ENCODE results near the gene PEPD.
A peak's percentile ranks its signal among the peaks of the same experiment; 100 is the strongest.

PEPD gene

GRCh38 chr19:33441828-33442227 lies 79.8 kb downstream of the PEPD start:
- H3K4me2 ChIP-seq (ENCODE audit: insufficient read depth, low read length, poor library complexity, severe bottlenecking) = no peak overlapping the region
- no peaks in the 10 kb centered on the region for H3K79me1 ChIP-seq (ENCODE audit: low read depth, low read length)
- no peak overlapping the region for H4K91ac ChIP-seq (ENCODE audit: low read depth, low read length, poor library complexity)
- no peak overlapping the region for H3K27ac ChIP-seq (replicated peaks; ENCODE audit: low read length)
- no peak overlapping the region for H3K9ac ChIP-seq (ENCODE audit: low read depth, low read length, poor library complexity)
- no peak overlapping the region for H2BK12ac ChIP-seq (ENCODE audit: low read length)
- peaks cover 3 to 6% of the 10 kb centered on the region in 2 donors for H3K4me1 ChIP-seq (ENCODE audit: control insufficient read depth in 2 of 2, insufficient read depth in 1 of 2, low read depth in 1 of 2, low read length in 2 of 2)
- no peak overlapping the region for H3K14ac ChIP-seq (ENCODE audit: low read length)
- H3K9me3 ChIP-seq (replicated peaks in 1 of 2; ENCODE audit: control insufficient read depth in 2 of 2, insufficient read depth in 1 of 2, low read depth in 1 of 2, low read length in 2 of 2) = peaks cover 0 to 6% of the 10 kb centered on the region in 2 donors
- H3K27me3 ChIP-seq (ENCODE audit: control insufficient read depth in 3 of 3, insufficient read depth in 3 of 3, low read depth in 1 of 3, low read length in 3 of 3) = no peaks in the 10 kb centered on the region
- no peak for DNase-seq (ENCODE audit: low spot score)
- H2AK5ac ChIP-seq (ENCODE audit: low read depth, low read length) = no peak overlapping the region
- no peak overlapping the region for H4K8ac ChIP-seq (ENCODE audit: low read depth, low read length)
- H2BK120ac ChIP-seq (ENCODE audit: low read depth, low read length) = no peak overlapping the region
- H3K18ac ChIP-seq (ENCODE audit: low read length) = no peak overlapping the region
- H3K4ac ChIP-seq (ENCODE audit: low read length) = no peak overlapping the region
- peaks cover 0 to 4% of the 10 kb centered on the region in 2 donors for H3K36me3 ChIP-seq (replicated peaks in 1 of 2; ENCODE audit: control insufficient read depth in 2 of 2, insufficient read depth in 2 of 2, low read length in 2 of 2)
- no CpG with 5 or more reads among the region's 3 CpGs for WGBS, 2 donors (ENCODE audit: extremely low coverage in 2 of 2, insufficient read length in 2 of 2, insufficient replicate concordance in 1 of 2)
- no peak overlapping the region for H3K23ac ChIP-seq (ENCODE audit: low read depth, low read length, poor library complexity)
- H3K4me3 ChIP-seq (ENCODE audit: low read length in 2 of 2) = no peak overlapping the region
- no peak overlapping the region for H2BK5ac ChIP-seq (ENCODE audit: low read length)
- H2AFZ ChIP-seq (ENCODE audit: low read length) = no peak overlapping the region
- H2BK15ac ChIP-seq (ENCODE audit: low read length) = no peak overlapping the region

- Histone ChIP-seq H3K79me1 (ENCODE audit: low read depth, low read length) (no peaks in the 10 kb centered on the region), H2BK120ac (ENCODE audit: low read depth, low read length) (no peak overlapping the region), H2BK15ac (ENCODE audit: low read length) (no peak overlapping the region), H2AFZ (ENCODE audit: low read length) (no peak overlapping the region), H3K4ac (ENCODE audit: low read length) (no peak overlapping the region), H3K14ac (ENCODE audit: low read length) (no peak overlapping the region), H3K36me3 (replicated peaks in 1 of 2; ENCODE audit: control insufficient read depth in 2 of 2, insufficient read depth in 2 of 2, low read length in 2 of 2) (peaks cover 0 to 4% of the 10 kb centered on the region in 2 donors), H3K27me3 (ENCODE audit: control insufficient read depth in 3 of 3, insufficient read depth in 3 of 3, low read depth in 1 of 3, low read length in 3 of 3) (no peaks in the 10 kb centered on the region), H3K4me3 (ENCODE audit: low read length in 2 of 2) (no peak overlapping the region), H3K27ac (replicated peaks; ENCODE audit: low read length) (no peak overlapping the region), H3K23ac (ENCODE audit: low read depth, low read length, poor library complexity) (no peak overlapping the region), H3K9ac (ENCODE audit: low read depth, low read length, poor library complexity) (peak overlapping the region; percentile 30), H3K18ac (ENCODE audit: low read length) (no peak overlapping the region), H3K4me2 (ENCODE audit: insufficient read depth, low read length, poor library complexity, severe bottlenecking) (no peak overlapping the region), H2AK5ac (ENCODE audit: low read depth, low read length) (no peak overlapping the region), H2BK5ac (ENCODE audit: low read length) (no peak overlapping the region), H3K4me1 (ENCODE audit: control insufficient read depth in 2 of 2, insufficient read depth in 1 of 2, low read depth in 1 of 2, low read length in 2 of 2) (peaks cover 3 to 6% of the 10 kb centered on the region in 2 donors), H2BK12ac (ENCODE audit: low read length) (no peak overlapping the region), H4K8ac (ENCODE audit: low read depth, low read length) (no peak overlapping the region), H3K9me3 (replicated peaks in 1 of 2; ENCODE audit: control insufficient read depth in 2 of 2, insufficient read depth in 1 of 2, low read depth in 1 of 2, low read length in 2 of 2) (peaks cover 0 to 6% of the 10 kb centered on the region in 2 donors), H4K91ac (ENCODE audit: low read depth, low read length, poor library complexity) (no peak overlapping the region)
- DNase-seq (ENCODE audit: low spot score) = no peak
- no CpG with 5 or more reads among the region's 11 CpGs for WGBS, 2 donors (ENCODE audit: extremely low coverage in 2 of 2, insufficient read length in 2 of 2, insufficient replicate concordance in 1 of 2)
These were observed 80.3 kb downstream of the PEPD start for GRCh38 chr19:33441277-33441699.

DNA sequence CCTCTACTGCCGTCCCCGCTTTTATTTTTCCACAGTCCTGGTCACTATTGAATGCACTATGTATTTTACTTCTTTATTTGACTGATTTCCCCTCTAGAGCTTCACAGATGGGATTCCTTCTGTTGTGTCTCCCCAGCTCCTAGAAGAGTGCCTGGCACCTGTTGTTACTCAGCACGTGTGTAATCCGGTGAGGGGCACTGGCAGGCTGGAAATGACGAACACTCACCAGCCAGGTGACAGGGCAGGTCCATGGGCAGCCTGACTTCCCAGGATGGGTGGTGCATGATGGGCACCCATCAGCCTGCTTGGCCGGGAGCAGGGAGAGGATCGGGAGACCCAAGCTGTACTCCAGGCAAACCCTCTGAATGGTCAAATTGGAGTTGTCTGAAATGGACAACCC lies 80.9 kb downstream of the PEPD start:
- H3K4me2 ChIP-seq (ENCODE audit: insufficient read depth, low read length, poor library complexity, severe bottlenecking) = no peak overlapping the region
- H3K27ac ChIP-seq (replicated peaks; ENCODE audit: low read length) = no peak overlapping the region
- H3K4me1 ChIP-seq (ENCODE audit: control insufficient read depth in 2 of 2, insufficient read depth in 1 of 2, low read depth in 1 of 2, low read length in 2 of 2) = peaks cover 3 to 6% of the 10 kb centered on the region in 2 donors
- no peak overlapping the region for H3K4me3 ChIP-seq (ENCODE audit: low read length in 2 of 2)
- H2BK15ac ChIP-seq (ENCODE audit: low read length) = no peak overlapping the region
- H2BK12ac ChIP-seq (ENCODE audit: low read length) = no peak overlapping the region
- H2BK5ac ChIP-seq (ENCODE audit: low read length) = no peak overlapping the region
- H3K18ac ChIP-seq (ENCODE audit: low read length) = no peak overlapping the region
- no peaks in the 10 kb centered on the region for H3K27me3 ChIP-seq (ENCODE audit: control insufficient read depth in 3 of 3, insufficient read depth in 3 of 3, low read depth in 1 of 3, low read length in 3 of 3)
- no peak overlapping the region for H3K4ac ChIP-seq (ENCODE audit: low read length)
- H3K79me1 ChIP-seq (ENCODE audit: low read depth, low read length) = no peaks in the 10 kb centered on the region
- no peak overlapping the region for H3K9ac ChIP-seq (ENCODE audit: low read depth, low read length, poor library complexity)
- no peak overlapping the region for H3K14ac ChIP-seq (ENCODE audit: low read length)
- H2BK120ac ChIP-seq (ENCODE audit: low read depth, low read length) = no peak overlapping the region
- no peak overlapping the region for H4K91ac ChIP-seq (ENCODE audit: low read depth, low read length, poor library complexity)
- no peak overlapping the region for H4K8ac ChIP-seq (ENCODE audit: low read depth, low read length)
- WGBS, 2 donors (ENCODE audit: extremely low coverage in 2 of 2, insufficient read length in 2 of 2, insufficient replicate concordance in 1 of 2) = no CpG with 5 or more reads among the region's 7 CpGs
- no peak for DNase-seq (ENCODE audit: low spot score)
- H2AFZ ChIP-seq (ENCODE audit: low read length) = no peak overlapping the region
- no peak overlapping the region for H3K23ac ChIP-seq (ENCODE audit: low read depth, low read length, poor library complexity)
- peaks cover 0 to 4% of the 10 kb centered on the region in 2 donors for H3K36me3 ChIP-seq (replicated peaks in 1 of 2; ENCODE audit: control insufficient read depth in 2 of 2, insufficient read depth in 2 of 2, low read length in 2 of 2)
- H3K9me3 ChIP-seq (replicated peaks in 1 of 2; ENCODE audit: control insufficient read depth in 2 of 2, insufficient read depth in 1 of 2, low read depth in 1 of 2, low read length in 2 of 2) = peaks cover 0 to 6% of the 10 kb centered on the region in 2 donors
- H2AK5ac ChIP-seq (ENCODE audit: low read depth, low read length) = no peak overlapping the region

DNA sequence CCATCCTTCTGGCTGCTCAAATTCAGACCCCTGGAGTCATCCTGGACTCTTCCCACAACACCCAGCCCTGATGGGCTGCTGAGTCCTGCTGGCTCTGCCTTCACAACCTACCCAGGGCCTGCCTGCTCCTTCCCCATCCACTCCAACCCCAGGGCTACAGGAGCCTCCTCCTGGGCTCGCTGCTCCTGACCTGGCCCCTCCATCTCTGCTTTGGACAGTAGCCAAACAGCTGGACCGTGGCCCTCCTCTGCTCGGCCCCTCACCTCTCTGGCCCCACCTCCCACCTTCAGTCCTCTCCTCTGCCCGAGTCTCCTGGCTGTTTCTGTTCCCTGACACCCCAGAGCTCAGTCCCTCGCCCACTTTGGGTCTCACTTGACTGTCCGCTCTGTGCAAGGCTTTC lies 81.3 kb downstream of the PEPD start:
- no peaks in the 10 kb centered on the region for H3K27me3 ChIP-seq (ENCODE audit: control insufficient read depth in 3 of 3, insufficient read depth in 3 of 3, low read depth in 1 of 3, low read length in 3 of 3)
- H3K9me3 ChIP-seq (replicated peaks in 1 of 2; ENCODE audit: control insufficient read depth in 2 of 2, insufficient read depth in 1 of 2, low read depth in 1 of 2, low read length in 2 of 2) = peaks cover 0 to 6% of the 10 kb centered on the region in 2 donors
- H3K18ac ChIP-seq (ENCODE audit: low read length) = no peak overlapping the region
- no CpG with 5 or more reads among the region's 6 CpGs for WGBS, 2 donors (ENCODE audit: extremely low coverage in 2 of 2, insufficient read length in 2 of 2, insufficient replicate concordance in 1 of 2)
- H3K27ac ChIP-seq (replicated peaks; ENCODE audit: low read length) = no peak overlapping the region
- H2AFZ ChIP-seq (ENCODE audit: low read length) = no peak overlapping the region
- H3K23ac ChIP-seq (ENCODE audit: low read depth, low read length, poor library complexity) = peak overlapping the region; percentile 44
- no peak for DNase-seq (ENCODE audit: low spot score)
- H4K8ac ChIP-seq (ENCODE audit: low read depth, low read length) = no peak overlapping the region
- no peak overlapping the region for H4K91ac ChIP-seq (ENCODE audit: low read depth, low read length, poor library complexity)
- no peak overlapping the region for H3K4me3 ChIP-seq (ENCODE audit: low read length in 2 of 2)
- H3K4ac ChIP-seq (ENCODE audit: low read length) = no peak overlapping the region
- H2BK5ac ChIP-seq (ENCODE audit: low read length) = no peak overlapping the region
- no peak overlapping the region for H3K9ac ChIP-seq (ENCODE audit: low read depth, low read length, poor library complexity)
- peaks cover 7 to 8% of the 10 kb centered on the region in 2 donors for H3K4me1 ChIP-seq (ENCODE audit: control insufficient read depth in 2 of 2, insufficient read depth in 1 of 2, low read depth in 1 of 2, low read length in 2 of 2)
- no peak overlapping the region for H2BK15ac ChIP-seq (ENCODE audit: low read length)
- no peak overlapping the region for H2AK5ac ChIP-seq (ENCODE audit: low read depth, low read length)
- H3K36me3 ChIP-seq (replicated peaks in 1 of 2; ENCODE audit: control insufficient read depth in 2 of 2, insufficient read depth in 2 of 2, low read length in 2 of 2) = peaks cover 0 to 4% of the 10 kb centered on the region in 2 donors
- H2BK120ac ChIP-seq (ENCODE audit: low read depth, low read length) = no peak overlapping the region
- no peaks in the 10 kb centered on the region for H3K79me1 ChIP-seq (ENCODE audit: low read depth, low read length)
- H2BK12ac ChIP-seq (ENCODE audit: low read length) = no peak overlapping the region
- no peak overlapping the region for H3K14ac ChIP-seq (ENCODE audit: low read length)
- no peak overlapping the region for H3K4me2 ChIP-seq (ENCODE audit: insufficient read depth, low read length, poor library complexity, severe bottlenecking)

All from neuronal stem cell (in vitro differentiated cells).